HG03457 (cell line): Measurements from ENCODE around the gene SDK2.
"Not testable (repeated sequence)": the region's sequence is repeated elsewhere in the genome, so short reads cannot be mapped to it uniquely, and the experiment has no call there.

Source experiments
- ATAC-seq: cut with Tn5 transposase; IDR thresholded peaks from one replicate; pipeline ENCODE4 v1.9.1; 2021; ENCODE audit warnings: moderate number of reproducible peaks; ENCODE audit not compliant: unreplicated experiment

SDK2 gene

GRCh38 chr17:73336408-73337329, 307.6 kb downstream of the SDK2 start:
- no peak for ATAC-seq

GRCh38 chr17:73335591-73336407, 308.4 kb downstream of the SDK2 start:
- no peak for ATAC-seq

GRCh38 chr17:73334771-73335513, 309.3 kb downstream of the SDK2 start:
- no peak for ATAC-seq

- ATAC-seq: not testable (repeated sequence)
These were observed 310.8 kb downstream of the SDK2 start for GRCh38 chr17:73333445-73333844.

- no peak for ATAC-seq
These were observed 313.2 kb downstream of the SDK2 start for GRCh38 chr17:73331060-73331459.

- no peak for ATAC-seq
These were observed 316.6 kb downstream of the SDK2 start for GRCh38 chr17:73327676-73328075.

GRCh38 chr17:73325527-73325842, 318.8 kb downstream of the SDK2 start:
- no peak for ATAC-seq

GRCh38 chr17:73324711-73325526, 319.3 kb downstream of the SDK2 start:
- no peak for ATAC-seq

- no peak for ATAC-seq
These were observed 320.1 kb downstream of the SDK2 start for GRCh38 chr17:73324160-73324475.

GRCh38 chr17:73323409-73324159, 320.7 kb downstream of the SDK2 start:
- ATAC-seq: no peak

- ATAC-seq: no peak
These were observed 323.5 kb downstream of the SDK2 start for GRCh38 chr17:73320601-73321264.

- no peak for ATAC-seq
These were observed 324.5 kb downstream of the SDK2 start for GRCh38 chr17:73319766-73320165.

GRCh38 chr17:73318836-73319235, 325.4 kb downstream of the SDK2 start:
- no peak for ATAC-seq

GRCh38 chr17:73318427-73318813, 325.8 kb downstream of the SDK2 start:
- no peak for ATAC-seq

GRCh38 chr17:73317513-73318426, 326.5 kb downstream of the SDK2 start:
- peak; percentile 7 for ATAC-seq

- ATAC-seq: peak; percentile 51
These were observed 327.2 kb downstream of the SDK2 start for GRCh38 chr17:73316919-73317505.

- ATAC-seq: no peak
These were observed 328.8 kb downstream of the SDK2 start for GRCh38 chr17:73315471-73315870.

- no peak for ATAC-seq
These were observed 330.6 kb downstream of the SDK2 start for GRCh38 chr17:73313526-73314127.
